Panc1 (cell line): Measurements from ENCODE around the gene IL1RAPL1.

Source experiments
- CTCF ChIP-seq: fragments of 450-650 bp; IDR thresholded peaks from 2 replicates; pipeline ENCODE4 v1.5.1; 2017; ENCODE audit warnings: mild to moderate bottlenecking
- POLR2AphosphoS5 ChIP-seq: IDR thresholded peaks from 2 replicates; pipeline ENCODE4 v1.6.1; 2012; ENCODE audit warnings: mild to moderate bottlenecking, low read depth, low read length, moderate library complexity
- REST ChIP-seq, 2 experiments: IDR thresholded peaks; 2 replicates each; pipeline ENCODE4 v1.6.1; 2011 to 2012; ENCODE audit warnings: low read depth in 2 of 2, control low read depth in 1 of 2, low read length in 1 of 2, mild to moderate bottlenecking in 1 of 2, moderate library complexity in 1 of 2; ENCODE audit not compliant: insufficient read depth in 1 of 2

GRCh38 chrX:29952016-29952415 lies 1364.8 kb downstream of the IL1RAPL1 start:
- TF ChIP-seq POLR2AphosphoS5 (no peak), REST (IDR thresholded peaks at IDR 0.05; ENCODE audit: insufficient read depth in 1 of 2, low read depth in 2 of 2, low read length in 1 of 2) (no peak), CTCF (no peak)
